Neural crest cell (in vitro differentiated cells): Measurements from ENCODE around the gene ICAM1. TPM values are rescaled to one million over a fixed set of nuclear protein-coding genes. Genes with fewer than 3 reads are reported as not detected.

Source experiments
- DNase-seq: peaks from one replicate; pipeline ENCODE4 v3.0.0; 2021; ENCODE audit warnings: low read depth, mixed read lengths, low spot score
- H3K27ac Mint-ChIP-seq: one replicate; pipeline ENCODE4 v1.8.0; 2021; ENCODE audit warnings: mild to moderate bottlenecking, mixed read lengths; ENCODE audit not compliant: unreplicated experiment
- H3K27me3 Mint-ChIP-seq: 2 replicates; pipeline ENCODE4 v1.8.0; 2021; ENCODE audit warnings: low read depth, mild to moderate bottlenecking, mixed read lengths
- H3K36me3 Mint-ChIP-seq: 2 replicates; pipeline ENCODE4 v1.8.0; 2021; ENCODE audit warnings: low read depth, mild to moderate bottlenecking, mixed read lengths
- H3K4me1 Mint-ChIP-seq: 2 replicates; pipeline ENCODE4 v1.8.0; 2021; ENCODE audit warnings: mixed read lengths
- H3K4me3 Mint-ChIP-seq: one replicate; pipeline ENCODE4 v1.8.0; 2021; ENCODE audit warnings: mild to moderate bottlenecking, mixed read lengths
- H3K9me3 Mint-ChIP-seq: 2 replicates; pipeline ENCODE4 v1.8.0; 2021; ENCODE audit warnings: mixed read lengths
- CTCF ChIP-seq: fragments of 200-600 bp; sonication (generic); conservative IDR thresholded peaks from 2 replicates; pipeline ENCODE4 v1.5.0; 2021; ENCODE audit warnings: antibody characterized with exemption, mild to moderate bottlenecking
- total RNA-seq: library from RNA; stranded (reverse); gene quantifications from 2 replicates; pipeline ENCODE4 v1.2.1, GENCODE V29; 2021

Gene ICAM1
- total RNA-seq, 1 donor from 2014 or later = 0.23 TPM

GRCh38 chr19:10305139-10305806 lies 34.4 kb downstream of the ICAM1 start:
- Mint-ChIP-seq H3K27me3 (peaks cover 15% of the 10 kb centered on the region), H3K36me3 (no peaks in the 10 kb centered on the region), H3K27ac (no peak overlapping the region), H3K4me3 (no peak overlapping the region), H3K9me3 (no peaks in the 10 kb centered on the region), H3K4me1 (no peaks in the 10 kb centered on the region)
- no peak for DNase-seq
- TF ChIP-seq CTCF = no peak

DNA sequence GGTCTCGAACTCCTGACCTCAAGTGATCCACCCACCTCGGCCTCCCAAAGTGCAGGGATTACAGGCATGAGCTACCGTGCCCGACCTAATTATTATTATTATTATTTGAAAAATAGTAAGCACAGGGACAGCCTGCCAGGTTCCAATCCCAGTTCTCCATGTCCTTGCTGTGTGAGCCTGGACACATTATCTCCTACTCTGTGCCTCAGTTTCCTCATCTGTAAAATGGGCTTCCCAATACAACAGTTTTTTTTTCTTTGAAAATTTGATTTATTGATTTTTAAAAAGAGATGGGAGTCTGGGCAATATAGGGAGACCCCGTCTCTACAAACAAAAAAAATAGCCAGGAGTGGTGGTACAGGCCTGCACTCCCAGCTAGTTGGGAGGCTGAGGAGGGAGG lies 35.4 kb downstream of the ICAM1 start:
- Mint-ChIP-seq H3K27me3 (peaks cover 12% of the 10 kb centered on the region), H3K9me3 (no peaks in the 10 kb centered on the region), H3K27ac (no peak overlapping the region), H3K36me3 (no peaks in the 10 kb centered on the region), H3K4me1 (no peaks in the 10 kb centered on the region), H3K4me3 (no peak overlapping the region)
- DNase-seq = no peak
- no peak for TF ChIP-seq CTCF

- no peaks in the 10 kb centered on the region for H3K36me3 Mint-ChIP-seq
- no peak for DNase-seq
- TF ChIP-seq CTCF = no peak
- H3K4me1 Mint-ChIP-seq = peaks cover 3% of the 10 kb centered on the region
- no peaks in the 10 kb centered on the region for H3K27me3 Mint-ChIP-seq
- H3K27ac Mint-ChIP-seq = no peak within 1 kb of the TSS
- no peaks in the 10 kb centered on the region for H3K9me3 Mint-ChIP-seq
- H3K4me3 Mint-ChIP-seq = no peak within 1 kb of the TSS
These were observed 38.5 kb downstream of the ICAM1 start, which contains the start of gene ZGLP1 for GRCh38 chr19:10309423-10309822. Gene ZGLP1 (minus strand): TSS chr19:10309815.

DNA sequence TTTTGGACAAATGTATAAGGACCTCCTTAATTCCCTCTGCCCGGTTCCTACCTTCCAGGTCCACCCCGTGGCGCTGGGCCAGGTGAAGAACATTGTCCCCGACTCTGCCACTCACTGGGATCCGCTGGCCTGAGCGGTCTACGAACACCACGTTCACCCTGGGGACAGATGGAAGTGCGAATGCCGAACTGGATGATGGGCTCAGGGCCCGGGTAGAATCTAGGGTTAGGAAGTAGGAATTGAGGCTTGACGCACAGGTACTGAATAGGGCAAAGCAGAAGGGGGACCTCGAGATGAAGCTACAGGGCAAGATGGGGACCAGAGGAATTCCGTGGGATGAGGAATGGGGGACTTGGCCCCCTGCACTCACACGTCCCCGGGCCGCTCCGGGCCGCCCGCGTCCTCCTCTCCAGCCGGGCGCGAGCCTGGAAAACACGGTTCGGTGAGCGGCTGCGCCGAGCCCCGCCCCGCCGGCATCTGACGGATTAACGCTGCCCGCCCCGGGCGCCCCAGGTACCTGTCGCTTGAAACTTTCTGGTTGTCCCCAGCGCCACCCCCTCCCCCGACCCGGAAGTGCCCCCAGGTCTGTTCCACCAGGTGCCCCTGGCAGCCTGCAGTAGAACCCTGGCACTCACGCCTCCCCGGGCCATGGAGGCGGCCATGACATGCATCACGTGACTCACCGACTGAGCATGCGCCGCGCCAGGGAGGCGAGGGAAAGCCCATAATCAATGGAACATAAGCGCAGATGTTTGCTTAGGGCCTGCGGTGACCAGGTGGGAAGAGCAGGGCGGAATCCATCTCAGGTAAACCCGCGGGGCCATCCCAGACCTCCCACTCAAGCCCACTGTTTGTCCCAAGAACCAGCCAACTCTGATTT lies 44.7 kb downstream of the ICAM1 start, which contains the start of gene FDX2:
TSS of gene FDX2 (minus strand) at position 681 of the 880 bp plus-strand sequence. CDS start at position 662, 19 bp downstream.
- peak; percentile 87 for DNase-seq
- Mint-ChIP-seq H3K27ac (peak within 1 kb of the TSS; percentile 51), H3K36me3 (peaks cover 5% of the 10 kb centered on the region), H3K9me3 (no peaks in the 10 kb centered on the region), H3K27me3 (no peaks in the 10 kb centered on the region), H3K4me1 (peaks cover 19% of the 10 kb centered on the region), H3K4me3 (peak within 1 kb of the TSS; percentile 91)
- no peak for TF ChIP-seq CTCF

- peaks cover 19% of the 10 kb centered on the region for H3K4me1 Mint-ChIP-seq
- H3K4me3 Mint-ChIP-seq = peak overlapping the region; percentile 91
- peaks cover 5% of the 10 kb centered on the region for H3K36me3 Mint-ChIP-seq
- H3K9me3 Mint-ChIP-seq = no peaks in the 10 kb centered on the region
- DNase-seq = no peak
- TF ChIP-seq CTCF = no peak
- H3K27me3 Mint-ChIP-seq = no peaks in the 10 kb centered on the region
- H3K27ac Mint-ChIP-seq = peak overlapping the region; percentile 45
These were observed 45.5 kb downstream of the ICAM1 start for GRCh38 chr19:10316229-10317044.
